Neural cell (in vitro differentiated cells): Measurements from ENCODE around the gene NGFR.

Experiments used
- EP300 ChIP-seq: fragments of 450-650 bp; conservative IDR thresholded peaks from 2 replicates; pipeline ENCODE4 v1.6.1; 2014; ENCODE audit warnings: antibody characterized with exemption, mild to moderate bottlenecking, moderate library complexity; ENCODE audit not compliant: poor library complexity, severe bottlenecking
- MXI1 ChIP-seq: fragments of 450-650 bp; conservative IDR thresholded peaks from 2 replicates; pipeline ENCODE4 v1.6.1; 2014; ENCODE audit warnings: antibody characterized with exemption, mild to moderate bottlenecking; ENCODE audit not compliant: poor library complexity, severe bottlenecking

DNA sequence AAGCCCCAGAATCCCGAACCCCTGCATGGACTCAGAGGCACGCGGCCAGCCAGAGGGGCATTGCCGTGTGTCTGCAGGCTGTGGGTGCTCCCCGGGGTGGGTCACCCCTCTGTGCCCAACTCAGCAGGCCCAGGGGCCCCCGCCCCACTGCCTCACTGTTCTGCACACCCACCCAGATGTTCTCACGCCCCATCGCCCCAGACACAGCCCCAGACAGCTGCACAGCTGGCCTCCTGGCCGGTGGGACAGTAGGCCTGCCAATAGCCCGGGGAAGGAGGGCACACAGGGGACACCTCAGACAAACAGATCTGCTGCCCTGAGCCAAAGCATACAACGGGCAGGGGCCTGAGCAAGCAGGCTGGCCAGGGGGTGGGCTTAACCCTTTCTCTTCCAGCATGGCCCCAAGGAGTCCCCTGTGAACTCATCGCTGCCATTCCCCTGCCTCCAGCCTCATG is 53.0 kb downstream of the NGFR start:
- TF ChIP-seq MXI1 (no peak), EP300 (no peak)
